Upper lobe of left lung (tissue), 6 donors: ENCODE measurements around the gene HERPUD2. TPM values are rescaled to one million over a fixed set of nuclear protein-coding genes. Genes with fewer than 3 reads are reported as not detected.
A peak's percentile ranks its signal among the peaks of the same experiment; 100 is the strongest.
"Not testable (repeated sequence)": the region's sequence is repeated elsewhere in the genome, so short reads cannot be mapped to it uniquely, and the experiment has no call there.

Experiments
- ATAC-seq, 2 donors: fragments of 200-7000 bp; cut with Tn5 transposase; one replicate each; pipeline ENCODE4 v1.9.1; 2022; ENCODE audit warnings: mild to moderate bottlenecking in 2 of 2, moderate library complexity in 2 of 2; ENCODE audit not compliant: low FRiP score in 2 of 2
- DNase-seq, 2 donors: peaks; one replicate each; pipeline ENCODE4 v3.0.0-alpha.2; 2019 to 2020
- H3K27ac ChIP-seq, 4 donors: fragments of 200-600 bp; sonication (generic); one replicate each; pipeline ENCODE4 v1.5.1; 2016 to 2019
- H3K27me3 ChIP-seq, 4 donors: fragments of 200-600 bp; sonication (generic); one replicate each; pipeline ENCODE4 v1.5.1; 2017 to 2019
- H3K36me3 ChIP-seq, 4 donors: fragments of 200-600 bp; sonication (generic); one replicate each; pipeline ENCODE4 v1.5.1; 2016 to 2019
- H3K4me1 ChIP-seq, 4 donors: fragments of 200-600 bp; sonication (generic); one replicate each; pipeline ENCODE4 v1.5.1; 2018 to 2019
- H3K4me3 ChIP-seq, 4 donors: fragments of 200-600 bp; sonication (generic); one replicate each; pipeline ENCODE4 v1.5.1; 2017 to 2019; ENCODE audit warnings: mild to moderate bottlenecking in 2 of 4, moderate library complexity in 1 of 4
- H3K9me3 ChIP-seq, 4 donors: fragments of 200-600 bp; sonication (generic); one replicate each; pipeline ENCODE4 v1.5.1; 2018 to 2019
- EP300 ChIP-seq, 4 donors: sonication (generic); formaldehyde crosslinking; IDR thresholded peaks; one replicate each; pipeline ENCODE4 v1.5.1; 2017; ENCODE audit warnings: antibody characterized with exemption in 4 of 4, control low read depth in 2 of 4
- POLR2A ChIP-seq, 4 donors: fragments of 450-650 bp; IDR thresholded peaks; one replicate each; pipeline ENCODE4 v1.5.1; 2016 to 2017; ENCODE audit warnings: antibody characterized with exemption in 4 of 4, mild to moderate bottlenecking in 2 of 4
- POLR2AphosphoS5 ChIP-seq, 2 donors: sonication (generic); formaldehyde crosslinking; IDR thresholded peaks; one replicate each; pipeline ENCODE4 v1.5.1; 2017; ENCODE audit warnings: antibody characterized with exemption in 2 of 2
- WGBS, 2 donors: methylation state at CpG; one replicate each; pipeline ENCODE4 v1.1.5; 2017 to 2018; 5-methylcytosine and 5-hydroxymethylcytosine counted together
- total RNA-seq, 6 donors: library from RNA; depleted of rRNA in 4 of 6; stranded (reverse); fragments of >200 nt in 4 of 6; gene quantifications; one replicate each; pipeline versions ENCODE4 v1.1.0 to v1.2.1, GENCODE V29; 2016 to 2021
- TF ChIP-seq, protein P1 (sequence below), 6 experiments: fragments of 450-650 bp in 4 of 6; fragments of 200-600 bp in 2 of 6; sonication (generic) in 2 of 6; IDR thresholded peaks; one replicate each; pipeline ENCODE4 v1.5.1; 2016 to 2019; ENCODE audit warnings: antibody characterized with exemption in 6 of 6
- donor health status: DM: no; HTN: no; CAD: no; lungs with moderate emphysema.
- donor health status: DM: no; HTN: yes; CAD: no; lungs with severe emphysema.

HERPUD2 gene
- total RNA-seq, 6 donors from 2014 or later, result 29.6 to 63.9 (median 42.2) TPM

DNA sequence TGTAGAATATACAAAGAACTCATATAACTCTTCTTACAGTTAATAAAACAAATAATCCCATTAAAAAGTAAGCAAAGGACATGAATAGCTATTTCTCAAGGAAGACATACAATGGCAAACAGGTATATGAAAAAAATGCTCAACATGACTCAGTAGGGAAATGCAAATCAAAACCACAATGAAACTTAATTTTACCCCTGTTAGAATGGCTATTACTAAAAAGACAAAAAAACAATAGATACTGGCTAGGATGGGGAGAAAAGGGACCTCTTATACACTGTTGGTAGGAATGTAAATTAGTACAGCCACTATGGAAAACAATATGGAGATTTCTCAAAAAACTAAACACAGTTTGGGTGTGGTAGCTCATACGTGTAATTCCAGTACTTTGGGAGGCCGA, 37.8 kb downstream of the HERPUD2 start:
- no peak overlapping the region for H3K27ac ChIP-seq
- no peaks in the 10 kb centered on the region for H3K27me3 ChIP-seq
- no peak overlapping the region for H3K4me3 ChIP-seq
- WGBS, 2 donors, result 98 to 100% methylated on average over 2 of the region's 2 CpGs
- H3K9me3 ChIP-seq, result peaks cover 0 to 4% (median 0%) of the 10 kb centered on the region in 4 donors
- no peak for DNase-seq
- TF ChIP-seq POLR2A (IDR thresholded peaks at IDR 0.05), result no peak
- TF ChIP-seq EP300 (IDR thresholded peaks at IDR 0.05), result no peak
- no peak for TF ChIP-seq POLR2AphosphoS5 (IDR thresholded peaks at IDR 0.05)
- TF ChIP-seq, protein P1, sequence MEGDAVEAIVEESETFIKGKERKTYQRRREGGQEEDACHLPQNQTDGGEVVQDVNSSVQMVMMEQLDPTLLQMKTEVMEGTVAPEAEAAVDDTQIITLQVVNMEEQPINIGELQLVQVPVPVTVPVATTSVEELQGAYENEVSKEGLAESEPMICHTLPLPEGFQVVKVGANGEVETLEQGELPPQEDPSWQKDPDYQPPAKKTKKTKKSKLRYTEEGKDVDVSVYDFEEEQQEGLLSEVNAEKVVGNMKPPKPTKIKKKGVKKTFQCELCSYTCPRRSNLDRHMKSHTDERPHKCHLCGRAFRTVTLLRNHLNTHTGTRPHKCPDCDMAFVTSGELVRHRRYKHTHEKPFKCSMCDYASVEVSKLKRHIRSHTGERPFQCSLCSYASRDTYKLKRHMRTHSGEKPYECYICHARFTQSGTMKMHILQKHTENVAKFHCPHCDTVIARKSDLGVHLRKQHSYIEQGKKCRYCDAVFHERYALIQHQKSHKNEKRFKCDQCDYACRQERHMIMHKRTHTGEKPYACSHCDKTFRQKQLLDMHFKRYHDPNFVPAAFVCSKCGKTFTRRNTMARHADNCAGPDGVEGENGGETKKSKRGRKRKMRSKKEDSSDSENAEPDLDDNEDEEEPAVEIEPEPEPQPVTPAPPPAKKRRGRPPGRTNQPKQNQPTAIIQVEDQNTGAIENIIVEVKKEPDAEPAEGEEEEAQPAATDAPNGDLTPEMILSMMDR (IDR thresholded peaks at IDR 0.05), result no peak
- no peak for ATAC-seq
- H3K4me1 ChIP-seq, result no peaks in the 10 kb centered on the region
- H3K36me3 ChIP-seq, result peaks cover 0 to 21% (median 0%) of the 10 kb centered on the region in 4 donors

DNA sequence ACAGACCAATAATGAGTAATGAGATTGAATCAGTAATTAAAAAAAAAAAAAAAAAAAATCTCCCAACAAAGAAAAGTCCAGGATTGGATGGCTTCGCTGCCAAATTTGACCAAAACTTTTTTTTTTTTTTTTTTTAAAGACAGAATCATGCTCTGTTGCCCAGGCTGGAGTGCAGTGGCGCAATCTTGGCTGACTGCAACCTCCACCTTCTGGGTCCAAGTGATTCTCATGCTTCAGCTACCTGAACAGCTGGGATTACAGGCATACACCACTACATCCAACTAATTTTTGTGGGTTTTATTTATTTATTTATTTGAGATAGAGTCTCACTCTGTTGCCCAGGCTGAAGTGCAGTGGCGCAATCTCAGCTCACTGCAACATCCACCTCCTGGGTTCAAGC, 40.4 kb downstream of the HERPUD2 start:
- not testable (repeated sequence) for H3K27me3 ChIP-seq, H3K4me1 ChIP-seq, H3K27ac ChIP-seq, H3K4me3 ChIP-seq, H3K9me3 ChIP-seq, DNase-seq, ATAC-seq
- 97 to 99% methylated on average over 3 of the region's 3 CpGs for WGBS, 2 donors
- peaks cover 0 to 21% (median 3%) of the 10 kb centered on the region in 4 donors for H3K36me3 ChIP-seq

DNA sequence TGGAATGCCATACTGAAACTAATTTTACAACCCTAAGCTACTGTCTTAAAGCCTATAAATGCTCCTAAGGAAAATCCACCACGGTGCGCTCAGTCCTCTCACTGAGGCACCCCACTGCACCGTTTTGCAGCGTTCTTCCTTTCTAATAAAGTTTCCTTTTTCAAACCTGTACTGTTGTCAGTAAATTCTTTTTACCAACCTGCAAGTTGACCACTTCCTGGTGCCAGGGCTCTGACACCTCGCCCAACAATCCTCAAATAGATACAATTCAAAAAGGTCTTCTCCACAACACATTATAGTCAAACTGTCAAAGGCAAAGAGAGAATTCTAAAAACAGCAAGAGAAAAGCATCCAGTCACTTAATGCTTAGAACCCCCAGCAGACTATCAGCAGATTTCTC, 42.8 kb downstream of the HERPUD2 start:
- no peak for DNase-seq
- peaks cover 13 to 23% (median 17%) of the 10 kb centered on the region in 4 donors for H3K4me1 ChIP-seq
- H3K4me3 ChIP-seq, result no peak overlapping the region
- H3K9me3 ChIP-seq, result peaks cover 0 to 4% (median 0%) of the 10 kb centered on the region in 4 donors
- H3K36me3 ChIP-seq, result peaks cover 0 to 11% (median 3%) of the 10 kb centered on the region in 4 donors
- H3K27me3 ChIP-seq, result no peaks in the 10 kb centered on the region
- no peak for ATAC-seq
- H3K27ac ChIP-seq, result no peak overlapping the region
- 81 to 95% methylated on average over 5 of the region's 5 CpGs for WGBS, 2 donors
- TF ChIP-seq POLR2A (IDR thresholded peaks at IDR 0.05) (no peak), EP300 (IDR thresholded peaks at IDR 0.05) (no peak), POLR2AphosphoS5 (IDR thresholded peaks at IDR 0.05) (no peak)
- TF ChIP-seq, protein P1 (IDR thresholded peaks at IDR 0.05), result no peak

DNA sequence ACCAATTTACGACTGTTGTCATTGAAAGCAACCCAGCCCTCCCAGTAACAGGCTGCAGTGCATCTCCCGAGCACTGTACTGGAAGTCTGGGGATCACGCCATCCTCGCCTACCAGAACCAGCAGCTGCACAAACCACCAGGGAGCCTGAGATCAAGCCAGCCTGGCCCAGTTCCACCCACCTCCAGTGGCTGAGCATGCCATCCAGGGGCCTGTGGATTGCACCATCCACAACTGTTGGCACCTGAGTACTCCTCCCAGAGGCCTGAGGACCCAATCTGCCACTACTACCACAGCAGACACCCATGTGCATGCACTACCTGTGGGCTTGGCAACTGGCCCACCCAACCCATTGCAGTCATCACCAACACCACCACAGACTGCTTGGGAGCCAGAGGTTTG, 44.2 kb downstream of the HERPUD2 start:
- 94 to 100% methylated on average over 2 to 4 of the region's 4 CpGs for WGBS, 2 donors
- H3K4me1 ChIP-seq, result peaks cover 24 to 34% (median 28%) of the 10 kb centered on the region in 4 donors
- DNase-seq, result peak in 1 of 2 donors; percentile 22
- H3K9me3 ChIP-seq, result peaks cover 0 to 4% (median 0%) of the 10 kb centered on the region in 4 donors
- peaks cover 0 to 6% (median 1%) of the 10 kb centered on the region in 4 donors for H3K36me3 ChIP-seq
- no peaks in the 10 kb centered on the region for H3K27me3 ChIP-seq
- no peak overlapping the region for H3K27ac ChIP-seq
- peak; percentile 12 to 30 for ATAC-seq
- TF ChIP-seq EP300 (IDR thresholded peaks at IDR 0.05) (no peak), POLR2A (IDR thresholded peaks at IDR 0.05) (no peak), POLR2AphosphoS5 (IDR thresholded peaks at IDR 0.05) (no peak)
- TF ChIP-seq, protein P1 (IDR thresholded peaks at IDR 0.05), result no peak
- no peak overlapping the region for H3K4me3 ChIP-seq

DNA sequence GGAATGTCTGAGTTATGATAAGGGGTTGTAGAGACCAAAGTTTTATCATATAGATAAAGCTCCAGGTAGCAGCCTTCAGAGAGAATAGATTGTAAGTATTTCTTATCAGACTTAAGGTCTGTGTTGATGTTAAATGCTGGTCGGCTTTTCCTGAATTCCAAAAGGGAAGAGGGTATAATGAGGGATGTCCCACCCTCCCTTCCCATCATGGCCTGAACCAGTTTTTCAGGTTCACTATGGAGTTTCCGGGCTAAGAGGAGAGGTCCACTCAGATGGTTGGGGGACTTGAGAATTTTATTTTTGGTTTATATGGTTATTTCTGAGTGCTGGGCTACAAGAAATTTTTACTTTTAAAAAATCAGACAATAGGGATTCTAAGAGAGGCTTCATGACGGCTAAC, 45.2 kb downstream of the HERPUD2 start:
- ATAC-seq (no peak), DNase-seq (no peak)
- Histone ChIP-seq H3K27me3 (no peaks in the 10 kb centered on the region), H3K4me1 (peaks cover 27 to 34% (median 30%) of the 10 kb centered on the region in 4 donors), H3K4me3 (no peak overlapping the region), H3K36me3 (peaks cover 0 to 6% (median 0%) of the 10 kb centered on the region in 4 donors), H3K27ac (no peak overlapping the region), H3K9me3 (peaks cover 0 to 4% (median 0%) of the 10 kb centered on the region in 4 donors)
- 66 to 78% methylated on average over 3 of the region's 3 CpGs for WGBS, 2 donors
- no peak for TF ChIP-seq EP300 (IDR thresholded peaks at IDR 0.05)

DNA sequence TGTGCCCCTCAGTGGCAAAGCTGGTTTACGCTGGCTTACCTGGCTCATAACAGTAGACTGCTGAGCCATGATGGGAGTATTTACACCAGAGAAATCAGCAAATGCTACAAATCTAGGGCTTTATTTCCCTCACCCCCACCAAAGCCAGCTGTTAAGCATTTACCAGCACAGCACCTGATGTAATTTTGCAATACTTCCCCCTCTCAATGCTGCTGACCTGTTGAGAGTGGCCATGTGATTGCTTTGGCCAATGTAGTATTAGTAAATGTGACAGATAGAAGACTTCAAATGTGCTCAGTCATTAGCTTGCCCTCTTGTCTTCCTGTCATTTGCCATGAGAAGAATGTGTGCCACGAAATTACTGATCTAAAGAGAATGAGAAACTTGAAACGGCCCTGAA, 46.6 kb downstream of the HERPUD2 start:
- Histone ChIP-seq H3K36me3 (peaks cover 0 to 6% (median 0%) of the 10 kb centered on the region in 4 donors), H3K9me3 (peaks cover 0 to 3% (median 0%) of the 10 kb centered on the region in 4 donors), H3K27ac (peak overlapping the region in 3 of 4 donors; percentile 42 to 73 (median 51)), H3K4me3 (no peak overlapping the region), H3K4me1 (peaks cover 30 to 36% (median 34%) of the 10 kb centered on the region in 4 donors), H3K27me3 (no peaks in the 10 kb centered on the region)
- peak in 1 of 2 donors; percentile 47 for DNase-seq
- WGBS, 2 donors, result 48 to 61% methylated on average over 3 of the region's 3 CpGs
- TF ChIP-seq, protein P1 (IDR thresholded peaks at IDR 0.05), result no peak
- TF ChIP-seq POLR2A (IDR thresholded peaks at IDR 0.05), result no peak
- peak in 1 of 4 donors; percentile 92 for TF ChIP-seq EP300 (IDR thresholded peaks at IDR 0.05)
- peak; percentile 17 to 36 for TF ChIP-seq POLR2AphosphoS5 (IDR thresholded peaks at IDR 0.05)
- no peak for ATAC-seq
